ENCODE measurements around the gene RPTOR. TPM values are rescaled to one million over a fixed set of nuclear protein-coding genes. Genes with fewer than 3 reads are reported as not detected.

The RPTOR gene
- total RNA-seq, 1 experiment from 2014 or later, result 46.2 TPM

GRCh38 chr17:80631142-80632045, 86.8 kb downstream of the RPTOR start:
- Histone ChIP-seq H3K9ac (ENCODE audit: low read length) (no peak overlapping the region), H3K4me3 (ENCODE audit: low read length) (no peak overlapping the region), H3K27me3 (ENCODE audit: low read length) (no peaks in the 10 kb centered on the region), H4K20me1 (ENCODE audit: low read length) (0 out of 2 replicates have a peak, but pooled peaks cover 4% of the 10 kb centered on the region), H3K9me3 (ENCODE audit: low read length) (no peaks in the 10 kb centered on the region), H3K36me3 (ENCODE audit: low read depth, low read length) (peaks cover 4% of the 10 kb centered on the region; the same call in 1 of the 2 replicates), H3K9me2 (replicated peaks; ENCODE audit: low read length) (no peaks in the 10 kb centered on the region), H3K4me2 (ENCODE audit: low read length) (no peak overlapping the region), H3K27ac (ENCODE audit: low read length) (no peak overlapping the region), H3F3A (ENCODE audit: low read length, unreplicated experiment) (no peaks in the 10 kb centered on the region), H3K79me2 (ENCODE audit: low read length) (peaks cover 53% of the 10 kb centered on the region), H3K4me1 (ENCODE audit: insufficient read depth, low read length) (no peaks in the 10 kb centered on the region), H2AFZ (ENCODE audit: low read length) (no peak overlapping the region)
- POLR2A ChIA-PET (ENCODE audit: unreplicated experiment), result no interaction called here
- TF ChIP-seq EZH2phosphoT487 (IDR thresholded peaks at IDR 0.05; ENCODE audit: borderline replicate concordance, low read length) (no peak), EZH2 (IDR thresholded peaks at IDR 0.05; ENCODE audit: low read length, unreplicated experiment) (no peak), CTCF (conservative IDR thresholded peaks at IDR 0.05; ENCODE audit: low read depth, low read length) (no peak)
- intact Hi-C loops (cut with micrococcal nuclease), result no loop called here
- ATAC-seq (no peak), DNase-seq (no peak)
- CTCF ChIA-PET, result no interaction called here
- no TSS peak for BruUV-seq (replicated peaks)

DNA sequence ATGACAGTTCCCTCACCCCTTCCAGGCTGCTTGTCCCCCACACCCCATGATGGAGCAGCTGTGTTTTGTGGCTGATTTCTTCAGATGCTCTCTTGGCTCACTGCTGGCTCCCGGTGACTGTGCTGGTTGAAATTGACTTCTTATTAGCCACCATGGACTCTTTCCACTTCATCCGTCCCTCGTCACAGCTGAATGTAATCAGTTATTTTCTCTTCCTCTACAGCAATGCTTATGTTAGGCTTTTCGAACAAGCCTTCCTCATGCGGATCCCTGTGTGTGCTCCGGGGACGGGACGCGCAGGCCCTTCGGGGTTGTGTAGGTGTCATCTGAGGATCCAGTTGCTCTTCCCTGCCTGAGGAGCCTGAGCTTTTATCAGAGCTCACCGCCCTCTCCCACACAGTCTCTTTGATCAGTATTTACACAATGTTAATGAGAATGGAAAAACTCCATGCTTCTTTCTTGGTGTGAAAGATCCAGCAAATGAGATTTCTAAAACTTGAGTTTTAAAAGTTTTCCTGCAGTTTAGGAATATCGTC, 87.5 kb downstream of the RPTOR start:
- Histone ChIP-seq H3K4me3 (ENCODE audit: low read length) (no peak overlapping the region), H3F3A (ENCODE audit: low read length, unreplicated experiment) (no peaks in the 10 kb centered on the region), H3K27ac (ENCODE audit: low read length) (no peak overlapping the region), H3K9me3 (ENCODE audit: low read length) (no peaks in the 10 kb centered on the region), H3K79me2 (ENCODE audit: low read length) (peaks cover 59% of the 10 kb centered on the region), H3K36me3 (ENCODE audit: low read depth, low read length) (no peaks in the 10 kb centered on the region), H3K4me2 (ENCODE audit: low read length) (no peak overlapping the region), H3K27me3 (ENCODE audit: low read length) (no peaks in the 10 kb centered on the region), H4K20me1 (ENCODE audit: low read length) (0 out of 2 replicates have a peak, but pooled peaks cover 4% of the 10 kb centered on the region), H2AFZ (ENCODE audit: low read length) (no peak overlapping the region), H3K9me2 (replicated peaks; ENCODE audit: low read length) (no peaks in the 10 kb centered on the region), H3K9ac (ENCODE audit: low read length) (no peak overlapping the region), H3K4me1 (ENCODE audit: insufficient read depth, low read length) (no peaks in the 10 kb centered on the region)
- DNase-seq (no peak), ATAC-seq (no peak)
- no TSS peak for BruUV-seq (replicated peaks)
- TF ChIP-seq EZH2 (IDR thresholded peaks at IDR 0.05; ENCODE audit: low read length, unreplicated experiment) (no peak), CTCF (conservative IDR thresholded peaks at IDR 0.05; ENCODE audit: low read depth, low read length) (no peak), EZH2phosphoT487 (IDR thresholded peaks at IDR 0.05; ENCODE audit: borderline replicate concordance, low read length) (no peak)
- intact Hi-C loops (cut with micrococcal nuclease), result no loop called here
- ChIA-PET CTCF (no interaction called here), POLR2A (ENCODE audit: unreplicated experiment) (no interaction called here)

DNA sequence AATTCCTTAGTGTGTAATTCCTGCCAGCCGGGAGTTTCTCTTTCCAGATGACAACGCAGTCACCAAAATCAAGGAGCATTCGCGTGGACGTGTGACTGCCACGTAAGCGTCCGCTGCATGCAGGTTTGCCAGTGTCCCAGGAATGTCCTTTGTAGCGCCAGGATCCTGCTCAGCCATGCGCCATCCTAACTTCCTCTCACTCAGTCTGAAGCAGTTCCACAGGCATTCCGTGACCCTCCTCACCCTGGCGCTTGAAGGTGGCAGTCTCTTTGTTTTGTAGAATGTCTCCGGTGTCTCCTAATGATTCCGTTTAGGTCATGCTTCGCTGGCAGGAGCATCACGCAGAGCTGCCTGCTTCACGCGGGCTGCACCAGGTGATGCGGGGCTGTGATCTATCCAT, 88.6 kb downstream of the RPTOR start:
- Histone ChIP-seq H3K4me1 (ENCODE audit: insufficient read depth, low read length) (no peaks in the 10 kb centered on the region), H3F3A (ENCODE audit: low read length, unreplicated experiment) (no peaks in the 10 kb centered on the region), H4K20me1 (ENCODE audit: low read length) (0 out of 2 replicates have a peak, but pooled peaks cover 4% of the 10 kb centered on the region), H3K36me3 (ENCODE audit: low read depth, low read length) (no peaks in the 10 kb centered on the region), H2AFZ (ENCODE audit: low read length) (no peak overlapping the region), H3K9me2 (replicated peaks; ENCODE audit: low read length) (no peaks in the 10 kb centered on the region), H3K79me2 (ENCODE audit: low read length) (peaks cover 65% of the 10 kb centered on the region), H3K27ac (ENCODE audit: low read length) (no peak overlapping the region), H3K4me2 (ENCODE audit: low read length) (no peak overlapping the region), H3K27me3 (ENCODE audit: low read length) (no peaks in the 10 kb centered on the region), H3K9me3 (ENCODE audit: low read length) (no peaks in the 10 kb centered on the region), H3K4me3 (ENCODE audit: low read length) (no peak overlapping the region), H3K9ac (ENCODE audit: low read length) (no peak overlapping the region)
- TF ChIP-seq EZH2phosphoT487 (IDR thresholded peaks at IDR 0.05; ENCODE audit: borderline replicate concordance, low read length), result no peak
- ATAC-seq, result no peak
- POLR2A ChIA-PET (ENCODE audit: unreplicated experiment), result no interaction called here
- BruUV-seq (replicated peaks), result no TSS peak
- DNase-seq, result no peak
- CTCF ChIA-PET, result no interaction called here
- intact Hi-C loops (cut with micrococcal nuclease), result no loop called here
